Panc1 (cell line): Measurements from ENCODE around the gene FCN3. TPM values are rescaled to one million over a fixed set of nuclear protein-coding genes. Genes with fewer than 3 reads are reported as not detected.

Source experiments
- ATAC-seq: fragments of 200-7000 bp; cut with Tn5 transposase; 2 replicates; pipeline ENCODE4 v1.9.1; 2020; ENCODE audit warnings: mild to moderate bottlenecking, moderate library complexity
- BruUV-seq: library from RNA; stranded (reverse); fragments of 400-500 nt; replicated peaks from 2 replicates; lab custom pipeline; 2021; lab: Mats Ljungman, UMichigan
- CTCF ChIA-PET: fragments of 300-600 bp; sonication (Branson Sonifier 250); formaldehyde crosslinking; loops from one replicate; lab custom pipeline; 2022; ENCODE audit warnings: antibody characterized with exemption; lab: Charles Lee
- POLR2A ChIA-PET: fragments of 300-600 bp; sonication (Branson Sonifier 250); formaldehyde crosslinking; loops from one replicate; lab custom pipeline; 2022; ENCODE audit warnings: antibody characterized with exemption; lab: Charles Lee
- DNase-seq: peaks from one replicate; pipeline ENCODE4 v3.0.0-alpha.2; 2010; ENCODE audit warnings: low read depth, low spot score
- H3K27ac ChIP-seq: 2 replicates; pipeline ENCODE4 v1.5.1; 2011; ENCODE audit warnings: mild to moderate bottlenecking, low read length, inconsistent platforms
- H3K27me3 ChIP-seq: fragments of 200-500 bp; sonication (Bioruptor generic); 2 replicates; pipeline ENCODE4 v1.6.0; 2014; ENCODE audit warnings: low read length, inconsistent platforms; ENCODE audit not compliant: control insufficient read depth, insufficient read depth
- H3K36me3 ChIP-seq: fragments of 200-500 bp; sonication (Bioruptor generic); 2 replicates; pipeline ENCODE4 v1.5.1; 2014; ENCODE audit warnings: inconsistent platforms, mild to moderate bottlenecking, low read length, moderate library complexity; ENCODE audit not compliant: control insufficient read depth, insufficient read depth
- H3K4me1 ChIP-seq: 2 replicates; pipeline ENCODE4 v1.5.1; 2011; ENCODE audit warnings: inconsistent platforms, mild to moderate bottlenecking, low read length, moderate library complexity; ENCODE audit not compliant: control insufficient read depth, insufficient read depth
- H3K4me3 ChIP-seq, 2 experiments: 2 replicates each; pipeline ENCODE4 v1.5.1; 2011 to 2012; ENCODE audit warnings: low read depth in 2 of 2, low read length in 2 of 2, mild to moderate bottlenecking in 2 of 2, inconsistent platforms in 1 of 2, moderate library complexity in 1 of 2
- H3K9me3 ChIP-seq: fragments of 200-500 bp; sonication (Bioruptor generic); 2 replicates; pipeline ENCODE4 v1.5.1; 2014; ENCODE audit warnings: low read depth, mild to moderate bottlenecking, inconsistent platforms, low read length, moderate library complexity; ENCODE audit not compliant: control insufficient read depth, insufficient read depth
- POLR2AphosphoS5 ChIP-seq: IDR thresholded peaks from 2 replicates; pipeline ENCODE4 v1.6.1; 2012; ENCODE audit warnings: mild to moderate bottlenecking, low read depth, low read length, moderate library complexity
- REST ChIP-seq, 2 experiments: IDR thresholded peaks; 2 replicates each; pipeline ENCODE4 v1.6.1; 2011 to 2012; ENCODE audit warnings: low read depth in 2 of 2, control low read depth in 1 of 2, low read length in 1 of 2, mild to moderate bottlenecking in 1 of 2, moderate library complexity in 1 of 2; ENCODE audit not compliant: insufficient read depth in 1 of 2
- SIN3A ChIP-seq: IDR thresholded peaks from 2 replicates; pipeline ENCODE4 v1.6.1; 2012; ENCODE audit warnings: low read depth, mild to moderate bottlenecking, low read length, moderate library complexity, borderline replicate concordance; ENCODE audit not compliant: insufficient read depth
- TCF7L2 ChIP-seq: IDR thresholded peaks from 2 replicates; pipeline ENCODE4 v1.6.1; 2011; ENCODE audit warnings: mild to moderate bottlenecking, low read depth, low read length, inconsistent platforms
- in situ Hi-C: cut with HindIII; loops from 2 replicates; pipeline ENCODE4 v1.10.0; 2016; ENCODE audit warnings: low sequenced_read_pairs, low pct_unique_long_range_greater_than_20kb
- intact Hi-C: fragments of 100-400 bp; cut with micrococcal nuclease; formaldehyde crosslinking; loops from one replicate; pipeline ENCODE4 v1.10.0; 2022; ENCODE audit not compliant: unreplicated experiment
- total RNA-seq: library from RNA; stranded (reverse); gene quantifications from one replicate; pipeline ENCODE4 v1.2.1, GENCODE V29; 2021; ENCODE audit not compliant: unreplicated experiment
- TF ChIP-seq, protein P1 (sequence below): fragments of 450-650 bp; IDR thresholded peaks from 2 replicates; pipeline ENCODE4 v1.5.1; 2017; ENCODE audit warnings: mild to moderate bottlenecking

Gene FCN3
- total RNA-seq, 1 experiment from 2014 or later, result not detected

GRCh38 chr1:27398405-27399149 is 24.0 kb upstream of the FCN3 start:
- no peaks in the 10 kb centered on the region for H3K27me3 ChIP-seq
- intact Hi-C loops (loop anchor here (10.0 kb wide), 1 partner anchor 266 kb away; no protein-coding TSS in a partner anchor), in situ Hi-C loops (no loop called here)
- TF ChIP-seq TCF7L2 (no peak), SIN3A (no peak), POLR2AphosphoS5 (no peak), REST (IDR thresholded peaks at IDR 0.05; ENCODE audit: insufficient read depth in 1 of 2, low read depth in 2 of 2, low read length in 1 of 2) (no peak)
- TF ChIP-seq, protein P1, sequence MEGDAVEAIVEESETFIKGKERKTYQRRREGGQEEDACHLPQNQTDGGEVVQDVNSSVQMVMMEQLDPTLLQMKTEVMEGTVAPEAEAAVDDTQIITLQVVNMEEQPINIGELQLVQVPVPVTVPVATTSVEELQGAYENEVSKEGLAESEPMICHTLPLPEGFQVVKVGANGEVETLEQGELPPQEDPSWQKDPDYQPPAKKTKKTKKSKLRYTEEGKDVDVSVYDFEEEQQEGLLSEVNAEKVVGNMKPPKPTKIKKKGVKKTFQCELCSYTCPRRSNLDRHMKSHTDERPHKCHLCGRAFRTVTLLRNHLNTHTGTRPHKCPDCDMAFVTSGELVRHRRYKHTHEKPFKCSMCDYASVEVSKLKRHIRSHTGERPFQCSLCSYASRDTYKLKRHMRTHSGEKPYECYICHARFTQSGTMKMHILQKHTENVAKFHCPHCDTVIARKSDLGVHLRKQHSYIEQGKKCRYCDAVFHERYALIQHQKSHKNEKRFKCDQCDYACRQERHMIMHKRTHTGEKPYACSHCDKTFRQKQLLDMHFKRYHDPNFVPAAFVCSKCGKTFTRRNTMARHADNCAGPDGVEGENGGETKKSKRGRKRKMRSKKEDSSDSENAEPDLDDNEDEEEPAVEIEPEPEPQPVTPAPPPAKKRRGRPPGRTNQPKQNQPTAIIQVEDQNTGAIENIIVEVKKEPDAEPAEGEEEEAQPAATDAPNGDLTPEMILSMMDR, result no peak
- ChIA-PET POLR2A (no interaction called here), CTCF (interaction anchor here (0.7 kb wide), 1 partner anchor 18 kb away, joined by 3 read pairs; no protein-coding TSS in a partner anchor)
- H3K27ac ChIP-seq, result no peak overlapping the region
- DNase-seq (no peak), ATAC-seq (no peak)
- H3K9me3 ChIP-seq, result no peaks in the 10 kb centered on the region
- BruUV-seq, result no TSS peak
- H3K4me3 ChIP-seq, result no peak overlapping the region
- no peaks in the 10 kb centered on the region for H3K36me3 ChIP-seq
- no peaks in the 10 kb centered on the region; the same call in 1 of the 2 replicates for H3K4me1 ChIP-seq

- intact Hi-C loops (loop anchor here (10.0 kb wide), 1 partner anchor 267 kb away; no protein-coding TSS in a partner anchor), in situ Hi-C loops (no loop called here)
- Histone ChIP-seq H3K4me3 (no peak overlapping the region), H3K4me1 (no peaks in the 10 kb centered on the region; the same call in 1 of the 2 replicates), H3K9me3 (no peaks in the 10 kb centered on the region), H3K27me3 (no peaks in the 10 kb centered on the region), H3K27ac (no peak overlapping the region), H3K36me3 (no peaks in the 10 kb centered on the region)
- ChIA-PET CTCF (interaction anchor here (0.7 to 1.6 kb wide), 3 partner anchors 19 to 381 kb away, joined by 3 to 4 read pairs (median 3); no protein-coding TSS in a partner anchor), POLR2A (no interaction called here)
- no peak for DNase-seq
- no peak for ATAC-seq
- TF ChIP-seq REST (IDR thresholded peaks at IDR 0.05; ENCODE audit: insufficient read depth in 1 of 2, low read depth in 2 of 2, low read length in 1 of 2) (no peak), POLR2AphosphoS5 (no peak)
- TF ChIP-seq, protein P1, result no peak
- no TSS peak for BruUV-seq
These were observed 23.1 kb upstream of the FCN3 start for GRCh38 chr1:27397749-27398148.
